GM12801 (cell line): Measurements from ENCODE around the gene GRAMD1B.

Source experiments
- CTCF ChIP-seq: IDR thresholded peaks from one replicate; pipeline ENCODE4 v1.5.1; 2011; ENCODE audit warnings: control low read depth; ENCODE audit not compliant: insufficient read length; ENCODE audit errors: extremely low read depth

GRAMD1B gene

GRCh38 chr11:123406441-123407129 lies 23.5 kb upstream of the GRAMD1B start:
- no peak for TF ChIP-seq CTCF

GRCh38 chr11:123407130-123407995 lies 22.7 kb upstream of the GRAMD1B start:
- no peak for TF ChIP-seq CTCF

GRCh38 chr11:123407996-123408597 lies 22.0 kb upstream of the GRAMD1B start:
- no peak for TF ChIP-seq CTCF

DNA sequence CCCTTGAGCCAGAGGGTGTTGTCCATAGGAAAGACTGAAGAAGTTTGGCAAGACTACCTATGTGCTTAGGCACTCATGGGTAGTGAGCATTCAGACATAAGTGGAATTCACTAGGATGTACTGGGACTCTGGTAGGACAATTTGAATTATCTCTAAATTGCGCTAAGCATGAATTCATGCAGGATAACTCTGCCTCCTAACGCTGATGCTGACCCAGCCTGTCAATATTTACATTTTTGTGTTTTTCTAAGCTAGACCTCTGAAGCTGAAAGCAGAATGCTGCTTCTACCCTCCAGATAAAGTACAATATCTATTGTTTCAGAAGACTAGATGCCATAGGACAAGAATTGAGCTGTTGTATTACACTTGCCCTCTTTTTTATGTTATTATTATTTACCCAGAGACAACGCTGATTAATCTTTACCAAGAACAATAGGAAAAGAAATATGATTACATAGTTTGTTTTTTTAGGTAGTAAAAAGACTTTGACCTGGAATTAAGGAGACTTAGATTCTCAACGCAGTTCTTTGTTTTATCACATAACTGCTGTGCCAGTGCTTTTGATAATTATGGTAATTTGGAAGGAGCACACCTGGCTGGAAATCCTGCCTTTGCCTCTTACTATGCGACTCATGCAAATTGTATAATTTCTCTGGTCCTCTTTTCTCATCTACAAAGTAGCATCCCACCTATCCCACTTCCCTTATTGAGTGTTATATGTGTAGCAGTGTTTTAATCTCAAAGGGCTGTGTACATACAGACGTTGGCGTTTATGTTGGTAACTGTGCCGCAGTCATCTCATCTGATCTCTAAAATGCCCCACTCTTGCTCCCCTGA lies 21.2 kb upstream of the GRAMD1B start:
- TF ChIP-seq CTCF, result no peak

DNA sequence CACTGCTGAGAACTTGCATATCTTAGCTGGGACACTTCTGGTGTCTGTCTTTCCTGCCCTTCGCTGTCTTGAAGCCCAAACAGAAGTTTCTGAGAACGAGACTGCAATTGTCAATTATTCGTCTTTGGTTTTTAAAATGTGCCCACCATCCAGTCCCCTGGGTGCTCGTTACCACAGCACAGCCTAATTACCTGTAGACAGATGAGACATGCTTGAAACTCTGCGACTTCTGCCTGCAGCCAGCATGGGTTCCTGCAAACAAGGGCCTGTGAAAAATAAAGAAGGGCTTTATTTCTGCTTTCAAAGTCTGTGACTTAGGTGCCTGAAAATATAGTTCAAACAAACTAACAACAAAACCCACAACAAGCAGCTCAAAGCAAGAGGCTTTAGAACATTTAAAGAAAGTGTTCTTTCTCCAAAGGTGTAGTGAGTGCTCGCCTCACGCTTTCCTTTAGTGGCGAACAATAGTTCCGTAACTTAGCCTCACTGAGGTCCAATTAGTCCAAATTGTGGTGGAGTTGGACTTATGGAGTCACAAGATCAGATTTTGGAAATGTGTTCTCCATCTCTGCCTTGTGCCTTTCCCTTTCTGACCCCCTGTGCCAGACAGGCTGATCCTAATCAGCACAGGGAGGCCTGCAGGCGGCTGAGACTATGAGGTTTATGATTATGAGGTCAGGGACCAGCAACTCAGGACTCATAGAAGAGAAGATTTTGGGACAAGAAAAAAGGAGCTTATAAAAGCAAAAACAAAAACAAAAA lies 20.4 kb upstream of the GRAMD1B start:
- no peak for TF ChIP-seq CTCF

DNA sequence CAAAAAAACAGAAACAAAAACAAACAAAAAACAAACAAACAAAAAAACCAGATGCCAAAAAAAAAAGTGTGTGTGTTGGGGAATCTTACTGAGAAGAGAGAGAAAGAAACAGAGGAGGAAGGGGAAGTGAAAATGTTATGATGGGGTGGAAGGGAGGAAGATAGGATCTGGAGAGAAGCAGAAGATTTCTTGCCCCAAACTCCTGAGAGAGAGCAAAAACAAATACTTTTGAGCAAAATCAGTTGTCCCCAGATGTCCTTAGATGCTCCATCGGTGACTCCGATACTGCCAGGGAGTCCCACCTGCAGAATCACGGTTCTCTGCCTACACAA lies 19.9 kb upstream of the GRAMD1B start:
- no peak for TF ChIP-seq CTCF
